Glomerular visceral epithelial cell (primary cell): ENCODE data around the gene TLE4.
A peak's percentile ranks its signal among the peaks of the same experiment; 100 is the strongest.
"Not testable (repeated sequence)": the region's sequence is repeated elsewhere in the genome, so short reads cannot be mapped to it uniquely, and the experiment has no call there.

Experiments
- DNase-seq: peaks from one replicate; pipeline ENCODE4 v3.0.0-alpha.2; 2016; ENCODE audit errors: extremely low spot score

The TLE4 gene

DNA sequence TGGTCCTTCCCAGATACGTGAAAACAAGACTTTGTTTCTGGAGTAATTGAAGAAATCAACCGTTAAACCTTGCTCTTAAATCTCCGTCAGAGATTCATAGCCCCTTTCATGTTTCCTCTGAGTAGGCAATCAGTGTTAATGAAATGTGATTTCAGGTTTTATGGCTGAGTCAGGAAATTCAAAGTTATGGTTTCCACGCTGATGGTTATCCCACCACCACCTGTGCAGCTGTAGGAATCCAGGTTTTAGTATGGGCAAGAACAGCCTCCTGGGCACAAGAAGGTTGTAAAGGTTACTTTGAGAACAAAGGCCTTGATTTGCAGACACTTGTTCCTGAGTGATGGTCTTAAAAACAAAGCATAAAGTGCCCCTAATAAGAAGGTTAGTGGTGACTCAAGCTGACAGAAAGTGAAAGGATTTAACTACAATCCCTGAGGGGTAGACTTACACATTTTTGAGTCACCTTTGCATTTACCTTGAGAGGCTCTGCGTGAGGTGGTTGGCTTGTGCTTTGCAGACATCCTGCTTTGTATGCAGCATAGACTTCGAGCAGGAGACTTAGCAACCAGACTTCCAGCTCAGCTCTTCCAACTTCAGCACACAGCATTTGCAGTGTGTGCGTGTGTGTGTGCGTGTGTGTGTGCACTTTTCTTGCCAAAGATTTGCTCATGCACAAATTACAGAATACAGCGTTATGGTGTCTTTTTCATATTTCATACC, 159.6 kb downstream of the TLE4 start:
- no peak for DNase-seq

DNA sequence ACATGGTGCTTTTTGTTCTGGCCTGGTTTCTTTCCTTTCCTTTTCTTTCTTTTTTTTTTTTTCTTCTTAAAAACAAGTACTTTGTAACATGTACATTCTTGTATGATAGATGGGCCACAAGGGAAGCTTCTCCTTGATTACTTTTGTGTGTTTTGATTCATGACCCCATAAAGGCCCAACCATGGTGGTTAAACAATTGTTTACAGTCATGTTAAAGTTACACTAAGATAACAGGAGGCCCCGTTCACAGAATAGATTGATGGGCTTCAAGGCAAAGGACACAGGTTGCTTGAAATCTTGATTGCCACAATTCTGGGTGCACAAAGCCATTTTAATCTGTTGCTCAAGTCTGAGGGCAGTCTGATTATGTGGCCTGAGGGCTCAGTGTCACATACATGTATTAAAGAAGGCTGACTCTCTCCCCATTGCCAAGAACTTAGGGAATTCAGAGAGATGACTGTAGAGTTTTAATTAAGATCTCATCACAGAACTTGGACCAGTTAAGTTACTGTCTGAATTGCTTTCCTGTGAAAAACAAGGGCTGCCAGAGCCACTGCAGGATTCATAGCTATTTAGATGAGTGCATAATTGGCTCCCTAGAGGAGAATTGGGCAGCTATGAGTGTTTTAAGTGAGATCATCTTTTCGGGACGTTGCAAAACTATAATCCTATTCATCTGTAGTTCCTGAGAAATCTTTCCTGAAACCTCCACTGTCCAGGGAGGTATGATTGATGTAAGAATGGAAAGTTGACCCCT, 163.4 kb downstream of the TLE4 start:
- DNase-seq: no peak

DNA sequence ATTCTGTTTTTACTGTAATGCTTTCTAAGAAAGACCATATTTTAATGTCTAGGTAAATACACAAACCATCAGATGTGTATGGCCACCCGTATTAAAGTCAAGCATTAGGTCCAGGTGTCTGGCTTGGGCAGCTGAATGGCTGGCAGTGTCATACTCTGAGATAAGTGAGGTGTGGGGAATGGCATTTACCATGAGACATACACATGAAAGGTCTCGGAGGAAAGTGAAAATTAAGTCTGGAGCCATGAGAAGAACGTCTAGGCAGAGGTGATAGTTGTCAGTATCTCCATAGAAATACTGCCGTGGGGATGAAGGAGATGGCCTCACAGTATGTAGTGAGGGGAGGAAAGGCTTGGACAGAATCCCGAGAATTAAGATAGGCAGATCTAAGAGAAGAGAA, 164.3 kb downstream of the TLE4 start:
- DNase-seq: no peak

DNA sequence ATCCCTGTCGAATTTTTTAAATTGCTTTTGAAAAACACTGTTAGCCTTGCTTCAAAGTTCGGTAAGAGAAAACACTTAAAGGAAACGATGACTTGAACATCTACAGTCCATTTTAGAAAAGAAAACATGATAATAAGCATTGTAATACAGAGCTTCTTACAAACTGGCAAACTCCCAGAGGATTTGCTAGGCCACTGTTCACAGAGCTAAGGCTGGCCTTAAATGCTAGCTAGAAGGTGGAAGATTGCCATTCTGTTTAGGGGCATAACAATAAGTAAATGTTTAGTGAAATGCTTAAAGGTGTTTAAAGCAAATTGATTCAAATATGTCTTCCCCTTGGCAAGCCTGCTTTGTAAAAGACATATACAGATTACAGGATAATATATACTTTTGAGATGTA, 169.6 kb downstream of the TLE4 start:
- DNase-seq: no peak

DNA sequence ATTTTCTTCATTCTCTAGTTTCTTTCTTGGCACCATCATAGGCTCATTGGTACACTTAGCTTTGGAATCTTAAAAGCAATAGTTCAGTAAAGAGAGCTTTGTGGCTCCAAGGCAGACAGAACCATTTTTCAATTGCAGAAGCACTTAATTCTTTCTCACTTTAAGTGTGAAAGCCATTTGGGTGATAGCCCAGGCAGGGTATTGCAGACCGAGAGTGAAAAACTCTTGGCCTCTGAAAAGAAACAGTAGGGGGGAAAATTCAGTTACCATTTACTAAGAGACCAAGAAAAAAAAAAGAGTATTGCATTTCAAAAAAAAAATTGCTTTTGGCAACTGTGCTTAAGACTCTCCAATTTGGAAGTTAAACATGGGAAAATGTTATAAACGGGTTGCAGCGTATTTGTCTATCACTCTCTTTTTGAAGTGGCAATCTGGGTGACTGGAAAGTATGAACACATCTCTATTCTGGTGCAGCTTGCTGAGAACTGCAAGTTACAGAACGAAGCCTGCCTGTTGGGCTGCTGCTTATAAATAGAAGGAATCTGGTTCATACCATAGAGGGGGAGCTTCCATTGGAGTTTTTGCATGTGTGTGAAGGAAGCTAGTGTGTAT, 170.5 kb downstream of the TLE4 start:
- no peak for DNase-seq

DNA sequence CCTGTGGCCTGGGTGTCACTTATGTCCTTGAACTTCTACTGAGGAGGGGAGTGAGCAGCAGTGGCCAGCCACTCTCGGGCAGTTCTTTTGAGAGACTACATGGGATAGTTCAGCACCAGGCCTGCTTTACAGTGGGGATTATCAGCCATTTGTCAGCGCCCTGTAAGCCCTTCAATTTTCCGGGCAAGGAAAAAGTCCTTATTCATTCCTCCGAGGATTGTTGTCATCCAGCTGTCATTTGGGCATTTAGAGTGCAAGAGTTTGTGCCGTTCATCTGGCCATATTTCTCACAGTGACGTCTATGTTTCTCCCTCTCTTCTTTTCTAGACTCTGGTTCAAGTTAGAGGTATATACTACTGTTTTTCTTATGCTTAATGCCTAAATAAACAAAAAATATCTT, 172.8 kb downstream of the TLE4 start:
- no peak for DNase-seq

DNA sequence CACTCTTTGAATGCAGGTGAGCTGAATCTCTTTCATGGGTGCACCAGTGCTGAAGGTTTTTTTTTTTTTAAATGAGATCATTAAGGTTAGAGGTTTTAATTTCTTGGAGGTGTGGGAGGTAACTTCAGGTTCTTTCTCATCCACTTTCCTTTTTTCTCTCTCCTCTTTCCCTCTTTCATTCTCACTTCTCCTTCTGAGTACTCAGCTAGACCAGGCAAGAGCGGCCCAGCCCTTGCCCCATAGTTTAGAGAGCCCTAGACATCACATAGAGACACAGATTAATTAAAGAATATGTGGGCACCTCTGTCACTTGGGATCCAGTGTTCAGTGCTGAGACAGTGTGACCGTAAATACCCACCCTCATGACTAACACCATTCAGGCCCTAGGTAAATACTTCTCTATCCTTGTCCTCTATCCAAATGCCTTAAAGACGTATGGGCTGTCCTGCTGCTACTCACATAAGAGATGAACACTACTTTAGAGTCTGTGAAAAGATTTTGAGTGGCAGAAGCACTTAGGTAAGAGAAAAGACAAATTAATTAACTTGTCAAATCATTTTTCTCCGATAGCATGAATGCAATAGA, 174.1 kb downstream of the TLE4 start:
- no peak for DNase-seq

DNA sequence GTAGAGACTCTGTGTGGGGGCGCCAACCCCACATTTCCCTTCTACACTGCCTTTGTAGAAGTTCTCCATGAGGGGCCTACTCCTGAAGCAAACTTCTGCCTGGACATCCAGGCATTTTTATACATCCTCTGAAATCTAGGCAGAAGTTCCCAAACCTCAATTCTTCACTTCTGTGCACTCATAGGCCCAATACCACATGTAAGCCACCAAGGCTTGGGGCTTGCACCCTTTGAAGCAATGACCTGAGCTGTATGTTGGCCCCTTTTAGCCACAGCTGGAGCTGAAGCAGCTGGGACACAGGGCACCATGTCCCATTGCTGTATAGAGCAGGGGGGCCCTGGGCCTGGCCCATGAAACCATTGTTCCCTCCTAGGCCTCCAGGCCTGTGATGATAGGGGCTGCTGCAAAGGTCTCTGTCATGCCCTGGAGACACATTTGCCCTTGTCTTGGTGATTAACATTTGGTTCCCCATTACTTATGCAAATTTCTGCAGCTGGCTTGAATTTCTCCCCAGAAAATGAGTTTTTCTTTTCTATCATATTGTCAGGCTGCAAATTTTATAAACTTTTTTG, 180.2 kb downstream of the TLE4 start:
- DNase-seq: not testable (repeated sequence)

DNA sequence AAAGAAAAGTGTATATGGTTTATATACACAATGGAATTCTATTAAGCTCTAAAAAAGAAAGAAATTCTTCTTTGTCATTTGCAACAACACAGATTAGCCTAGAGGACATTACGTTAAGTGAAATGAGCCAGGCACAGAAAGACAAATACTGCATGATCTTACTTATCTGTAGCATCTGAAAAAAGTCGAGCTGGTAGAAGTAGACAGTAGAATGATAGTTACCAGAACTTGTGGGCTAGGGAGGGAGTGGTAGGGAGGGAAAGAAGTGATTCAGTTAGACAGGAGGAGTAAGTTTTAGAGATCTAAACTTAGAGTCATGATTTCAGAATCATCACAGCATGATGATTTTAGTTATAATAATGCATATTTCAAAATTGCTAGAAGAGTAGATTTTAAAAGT, 184.6 kb downstream of the TLE4 start:
- no peak for DNase-seq

DNA sequence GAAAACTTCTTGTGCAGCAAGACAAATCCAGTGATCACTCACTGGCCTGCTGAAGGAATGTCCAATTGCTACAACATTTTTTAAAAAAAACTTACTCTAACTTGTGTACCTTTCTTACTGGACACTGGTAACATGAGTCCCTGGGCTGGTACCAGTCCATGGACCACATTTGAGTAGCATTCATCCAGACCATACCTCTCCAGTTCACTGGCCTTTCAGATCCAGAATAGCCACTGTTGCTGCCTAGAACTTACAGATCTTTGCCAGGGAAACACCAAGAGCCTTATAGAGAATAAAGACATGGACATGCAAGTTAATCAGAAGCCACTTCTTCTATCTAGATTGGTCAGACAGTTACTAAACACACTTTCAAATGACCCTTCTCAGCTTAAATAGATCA, 185.3 kb downstream of the TLE4 start:
- DNase-seq: no peak

DNA sequence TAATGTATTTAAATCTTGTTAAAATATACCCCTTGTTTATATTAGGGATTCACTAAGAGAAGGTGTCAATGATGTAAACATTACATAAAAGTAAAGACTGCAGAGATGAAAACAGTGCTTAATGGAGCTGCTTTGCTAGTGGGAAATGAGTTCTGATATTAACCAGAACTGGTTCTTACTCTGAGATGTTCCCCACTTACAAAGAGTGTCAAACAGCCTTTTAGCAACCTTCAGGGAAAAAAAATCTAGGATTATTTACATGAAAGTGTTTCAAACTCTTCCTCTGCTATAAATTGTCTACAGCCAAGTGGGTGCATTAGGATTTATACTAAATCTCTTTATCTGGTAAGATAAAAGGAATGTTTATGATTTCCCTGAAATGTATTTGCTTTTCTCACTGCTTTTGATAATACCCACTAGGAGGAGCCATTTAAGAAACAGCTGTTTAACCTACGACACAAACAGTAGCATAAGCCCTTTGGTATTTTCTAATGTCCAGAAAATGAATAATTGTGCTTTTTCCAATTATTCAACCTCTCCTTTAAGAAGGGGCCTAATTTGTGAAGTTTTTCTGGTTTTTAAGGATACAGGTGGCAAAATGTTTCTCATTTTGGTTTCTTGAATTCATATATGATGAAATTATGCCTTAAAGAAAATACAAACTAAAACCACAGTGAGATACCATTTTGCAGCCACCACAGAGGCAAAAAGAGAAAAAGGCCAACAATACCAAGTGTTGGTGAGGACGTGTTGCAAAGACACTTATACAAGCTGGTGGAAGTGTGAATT, 186.3 kb downstream of the TLE4 start:
- no peak for DNase-seq

DNA sequence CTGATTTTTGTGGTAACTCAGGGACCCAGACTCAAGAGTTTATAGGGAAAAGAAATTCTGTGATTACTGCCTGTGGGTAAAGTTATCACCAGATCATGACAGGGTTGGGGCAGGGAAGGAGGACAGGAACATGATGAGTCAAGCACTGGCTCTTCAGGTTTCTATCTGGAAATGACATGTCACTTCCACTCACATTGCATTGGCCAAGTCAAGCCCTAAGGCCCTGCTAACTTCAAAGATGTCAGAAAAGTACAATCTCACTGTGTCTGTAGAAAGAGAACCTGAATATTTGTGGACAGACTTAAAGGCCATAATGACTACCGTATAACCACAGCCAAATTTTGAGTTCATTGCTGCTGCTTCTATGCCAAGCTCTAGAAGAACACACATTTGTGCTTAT, 187.7 kb downstream of the TLE4 start:
- no peak for DNase-seq

DNA sequence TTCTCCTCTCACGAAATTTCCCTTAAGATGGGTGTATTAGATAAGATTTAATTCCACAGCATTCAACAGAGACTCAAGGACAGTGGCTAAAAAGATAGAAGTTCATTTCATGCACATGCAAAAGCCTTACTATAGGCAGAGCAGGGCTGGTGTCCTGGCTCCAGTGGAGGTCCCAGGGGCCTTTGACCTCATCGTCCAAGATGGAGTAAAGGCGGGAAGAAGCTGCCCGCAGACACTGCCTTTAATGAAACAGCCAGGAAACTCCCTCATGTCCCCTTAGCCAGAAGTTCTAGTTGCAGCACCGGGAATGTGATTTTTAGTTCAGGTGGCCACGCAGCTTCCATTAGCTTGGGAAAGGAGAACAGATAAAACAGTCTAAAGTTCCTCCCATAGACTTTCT, 190.3 kb downstream of the TLE4 start:
- DNase-seq: no peak

DNA sequence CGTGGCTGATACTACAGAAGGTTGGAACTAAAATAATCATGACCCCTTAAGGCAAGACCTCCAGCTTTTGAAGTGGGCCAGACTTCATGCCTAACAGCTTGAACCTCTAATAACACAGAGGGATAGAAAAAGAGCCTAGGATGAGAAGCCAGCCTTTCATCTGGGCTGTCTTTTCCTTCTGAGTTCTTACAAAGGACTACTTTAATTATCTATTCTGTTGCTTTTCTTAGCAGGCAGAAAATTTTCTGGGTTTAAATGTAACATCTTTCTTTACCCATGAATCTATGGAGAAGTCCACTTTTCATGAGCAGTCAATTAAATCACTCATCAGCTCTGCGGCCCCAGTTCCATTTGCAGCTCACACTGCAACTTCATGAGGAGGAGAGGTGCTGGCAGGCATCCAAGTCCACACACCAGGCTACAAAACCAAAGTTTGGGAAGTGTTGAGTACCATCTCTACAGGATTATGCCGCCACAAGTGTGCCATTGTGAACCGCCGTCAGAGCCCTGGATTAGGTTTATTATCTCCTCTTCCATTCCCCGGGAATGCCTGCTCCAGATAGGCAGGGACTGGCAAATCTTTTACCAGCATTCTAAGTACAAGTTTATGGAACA, 192.0 kb downstream of the TLE4 start:
- peak; percentile 12 for DNase-seq

DNA sequence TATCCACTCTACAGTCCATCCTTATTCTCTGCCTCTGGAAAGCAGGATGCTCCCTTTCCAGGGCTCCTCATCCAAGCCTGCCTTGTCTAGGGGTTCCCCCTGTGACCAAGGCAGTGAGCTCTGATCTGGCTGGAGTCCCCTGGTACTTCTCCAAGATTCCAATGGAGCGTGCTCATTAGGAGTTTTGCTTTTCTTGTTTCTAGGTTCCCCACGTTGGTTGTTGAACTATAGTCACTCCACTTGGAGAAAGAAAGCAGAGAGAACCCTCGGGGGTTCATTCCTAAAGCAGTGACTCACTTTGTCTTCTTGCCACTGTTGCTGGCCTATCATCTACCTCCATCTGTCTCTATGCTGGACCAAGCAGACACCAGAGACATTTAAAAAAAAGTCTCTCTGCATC, 192.6 kb downstream of the TLE4 start:
- DNase-seq: peak; percentile 92

DNA sequence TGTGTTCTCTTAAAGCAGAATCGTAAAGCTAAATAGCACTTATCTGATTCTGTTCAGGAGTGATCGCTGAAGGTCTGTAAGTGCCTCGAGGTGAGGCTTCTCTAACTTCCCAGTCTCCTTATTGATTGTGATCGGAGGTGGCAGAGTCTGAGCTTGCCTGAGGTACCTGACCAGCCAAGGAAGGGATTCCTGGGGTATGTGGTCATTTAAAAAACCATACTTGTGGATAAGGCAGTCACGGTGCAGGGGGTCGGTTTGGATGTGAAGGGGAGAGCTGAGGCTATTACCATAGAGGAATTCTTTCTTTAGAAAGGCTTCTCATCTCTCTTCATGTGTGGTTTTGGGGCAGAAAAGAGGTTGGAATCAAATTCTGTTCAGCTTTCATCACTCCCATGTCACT, 193.7 kb downstream of the TLE4 start:
- peak; percentile 56 for DNase-seq

DNA sequence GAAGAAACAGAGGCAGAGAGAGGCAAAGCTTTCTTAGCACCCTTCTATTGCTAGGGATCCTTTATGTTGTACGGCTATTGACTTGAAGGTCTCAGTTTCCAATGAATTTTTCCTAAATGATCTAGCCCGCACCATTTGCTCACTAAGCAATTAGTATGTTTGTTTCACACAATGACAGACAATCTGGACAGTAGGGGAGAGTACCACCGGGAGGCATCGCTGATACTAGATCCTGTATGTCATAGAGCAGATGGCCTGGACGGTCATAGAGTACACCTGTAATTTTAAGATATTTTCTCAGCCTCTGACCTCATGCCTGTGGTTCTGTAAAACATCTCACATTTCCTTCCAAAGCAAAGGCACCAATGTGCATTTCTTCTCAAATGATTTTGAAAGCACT, 194.3 kb downstream of the TLE4 start:
- DNase-seq: no peak

DNA sequence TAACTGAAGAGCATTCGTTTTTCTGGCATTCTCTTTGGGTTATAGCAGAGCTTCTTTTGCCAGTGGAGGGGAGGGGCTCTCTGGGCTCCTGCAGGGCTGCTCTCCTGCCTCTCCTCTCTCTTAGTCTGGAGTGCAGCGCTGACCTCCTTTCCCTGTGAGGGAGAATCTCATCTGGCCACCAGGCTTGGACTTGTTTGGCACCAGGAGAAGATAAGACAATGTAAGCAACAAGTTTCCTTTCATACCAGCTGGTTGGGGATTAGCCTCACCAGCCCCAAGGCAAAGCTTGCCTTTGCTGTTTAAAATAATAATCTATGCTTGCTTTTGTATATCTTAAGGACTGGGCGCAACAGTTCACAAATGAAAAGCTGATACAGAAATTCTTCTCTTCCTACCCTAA, 196.4 kb downstream of the TLE4 start:
- no peak for DNase-seq

DNA sequence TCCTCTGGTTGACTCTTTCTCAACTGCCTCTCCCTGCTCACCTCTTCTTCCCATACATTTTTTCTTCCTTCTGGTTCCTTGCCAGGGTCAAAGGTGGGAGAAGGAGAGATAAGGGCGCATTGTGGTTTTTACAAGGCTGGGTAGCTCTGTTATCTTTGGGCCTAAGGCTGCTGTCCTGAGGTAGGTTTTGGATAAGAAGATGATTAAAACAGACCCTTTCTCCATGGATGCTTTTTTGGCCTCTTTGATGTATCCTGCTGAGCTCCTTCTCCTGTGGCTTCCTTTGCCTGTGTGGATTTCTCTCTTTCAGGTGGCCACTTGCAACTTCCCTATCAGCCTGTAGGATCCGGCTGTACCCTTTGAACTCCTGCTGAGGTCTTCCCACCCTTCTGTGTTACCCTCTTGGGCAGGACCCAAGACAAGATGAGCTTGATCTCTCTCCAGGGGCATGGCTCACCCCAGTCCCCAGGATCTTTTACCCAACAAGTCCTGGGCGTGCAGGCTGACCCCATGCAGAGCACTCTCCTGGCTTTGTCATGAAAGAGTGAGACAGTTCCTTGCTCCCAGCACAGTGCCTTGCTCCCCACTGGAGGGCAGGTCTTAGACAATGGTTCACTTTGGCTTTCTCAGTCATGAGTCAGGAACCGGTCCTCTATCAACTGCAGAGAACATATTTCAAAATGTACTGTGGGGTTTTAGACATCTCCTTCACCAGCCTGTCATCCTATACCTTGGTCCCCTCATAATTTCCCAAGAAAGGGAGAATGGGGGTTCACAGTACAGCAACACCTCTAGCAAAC, 197.9 kb downstream of the TLE4 start:
- no peak for DNase-seq

DNA sequence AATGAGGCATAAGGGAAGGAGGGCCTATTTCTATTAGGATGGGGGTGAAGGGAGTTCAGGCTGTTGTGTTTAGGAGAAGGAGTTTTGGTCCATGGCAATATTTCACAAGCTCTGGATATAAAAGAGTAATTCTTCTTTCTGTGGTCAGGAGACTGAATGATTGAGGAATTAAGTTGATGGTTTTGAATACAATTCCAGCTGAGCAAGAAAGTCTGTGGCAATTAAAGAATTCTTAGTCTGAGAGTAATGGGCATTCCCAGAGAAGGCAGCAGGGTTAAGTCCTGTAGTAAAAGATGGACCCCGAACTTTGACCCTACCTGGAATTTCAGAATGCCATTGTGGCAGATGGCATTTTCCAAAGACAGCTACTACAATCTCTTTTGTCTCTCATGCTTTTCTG, 202.6 kb downstream of the TLE4 start:
- DNase-seq: no peak
